SK-MEL-5 (cell line): ENCODE results near the gene TMEM95. TPM values are rescaled to one million over a fixed set of nuclear protein-coding genes. Genes with fewer than 3 reads are reported as not detected.
A peak's percentile ranks its signal among the peaks of the same experiment; 100 is the strongest.
"Not testable (repeated sequence)": the region's sequence is repeated elsewhere in the genome, so short reads cannot be mapped to it uniquely, and the experiment has no call there.

Source experiments
- DNase-seq: peaks from one replicate; pipeline ENCODE4 v3.0.0-alpha.2; 2016; ENCODE audit warnings: low read depth, low spot score
- in situ Hi-C: cut with HindIII; loops from 2 replicates; pipeline ENCODE4 v1.10.0; 2016; ENCODE audit warnings: low sequenced_read_pairs, high pct_unique_total_duplicates, low pct_unique_long_range_greater_than_20kb
- total RNA-seq: library from RNA; depleted of rRNA; stranded (reverse); fragments of >200 nt; shearing (Covaris generic); gene quantifications from 2 replicates; pipeline ENCODE4 v1.2.3, GENCODE V29; 2014

The TMEM95 gene
- total RNA-seq, 1 experiment from 2014 or later = not detected

DNA sequence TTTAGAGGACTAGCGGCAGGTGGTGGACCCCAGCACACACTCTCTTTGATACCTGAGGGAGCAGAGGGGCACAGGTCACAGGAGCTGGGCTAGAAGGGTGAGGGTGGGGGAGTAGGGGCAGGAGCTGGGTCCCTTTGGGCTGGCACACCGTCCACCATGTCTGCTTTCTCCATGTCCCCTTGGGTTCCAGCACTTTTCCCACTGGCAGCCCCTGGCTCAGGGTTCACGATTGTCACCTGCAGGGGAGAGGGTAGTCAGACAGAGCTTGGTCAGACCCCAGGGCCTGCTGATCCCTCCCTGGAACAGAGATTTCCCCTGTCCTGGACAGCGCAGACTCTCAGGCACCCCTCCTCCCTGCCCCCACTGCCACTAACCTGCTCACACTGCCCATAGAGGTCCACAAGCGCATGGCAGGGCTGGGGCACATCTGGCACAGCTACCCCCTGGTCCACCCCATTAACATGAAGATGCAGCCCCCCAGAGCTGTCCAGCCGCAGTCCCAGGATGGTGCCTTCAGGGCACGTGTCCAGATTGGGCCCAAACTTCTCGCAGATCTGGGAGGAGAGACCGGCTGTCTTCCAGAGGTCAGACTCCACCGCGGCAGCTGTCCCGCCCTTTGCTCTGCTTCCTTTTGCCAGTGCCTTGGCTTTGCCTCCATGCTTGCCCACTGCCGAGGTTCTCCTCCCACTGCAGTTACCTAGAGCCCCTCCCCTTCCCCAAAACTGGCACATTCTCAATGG, 36.7 kb upstream of the TMEM95 start:
- in situ Hi-C loops = no loop called here
- DNase-seq = no peak

DNA sequence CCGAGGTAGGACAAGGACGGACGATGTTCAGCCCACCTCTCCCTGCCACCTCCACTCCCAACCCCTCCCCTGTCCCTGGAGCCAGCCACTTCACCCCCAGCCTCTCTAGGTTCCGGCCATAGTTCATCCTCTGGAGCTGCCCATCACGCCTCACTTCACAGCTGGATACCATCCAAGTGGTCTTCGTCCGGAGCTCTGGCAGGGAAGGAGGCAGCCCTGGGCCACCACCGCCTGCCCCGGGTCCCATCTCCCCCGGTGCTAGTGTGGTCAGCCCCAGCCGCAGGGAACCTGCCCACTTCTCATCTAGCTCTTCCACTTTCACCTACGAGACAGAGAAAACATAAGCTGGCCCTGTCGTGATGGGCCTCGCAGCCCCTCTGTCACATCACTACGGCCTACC, 33.5 kb upstream of the TMEM95 start:
- in situ Hi-C loops = no loop called here
- no peak for DNase-seq

DNA sequence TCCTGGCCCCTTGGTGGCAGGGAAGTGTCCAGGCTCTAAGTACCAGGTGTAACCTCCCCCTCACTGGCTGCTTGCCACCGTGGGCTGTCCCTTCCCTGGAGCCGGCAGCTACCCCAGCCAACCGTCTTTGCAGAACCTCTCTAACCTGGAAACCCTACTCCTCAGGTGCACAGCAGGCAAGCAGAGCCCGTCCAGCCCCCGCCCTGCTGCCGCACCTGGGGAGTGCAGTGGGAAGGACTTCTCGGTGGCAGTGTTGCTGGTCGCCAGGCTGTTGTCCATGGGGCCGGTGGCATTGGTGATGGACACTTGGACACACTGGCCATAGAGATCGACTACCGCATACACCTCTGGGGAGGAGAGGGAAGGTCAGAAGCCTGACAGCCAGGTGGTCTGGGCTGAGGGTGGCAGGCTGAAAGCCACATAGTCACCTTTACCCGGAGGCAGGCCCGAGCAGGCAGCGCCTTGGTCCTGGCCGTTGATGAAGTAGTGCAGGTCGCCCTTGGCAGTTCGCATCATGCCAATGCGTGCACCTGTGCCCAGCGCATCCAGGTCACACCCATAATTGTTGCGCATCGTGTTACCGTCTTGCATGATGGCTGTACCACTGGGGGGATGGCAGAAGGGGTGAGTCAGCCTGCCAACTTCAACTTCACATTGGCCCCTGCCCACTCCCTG, 32.3 kb upstream of the TMEM95 start:
- no peak for DNase-seq
- in situ Hi-C loops = no loop called here

DNA sequence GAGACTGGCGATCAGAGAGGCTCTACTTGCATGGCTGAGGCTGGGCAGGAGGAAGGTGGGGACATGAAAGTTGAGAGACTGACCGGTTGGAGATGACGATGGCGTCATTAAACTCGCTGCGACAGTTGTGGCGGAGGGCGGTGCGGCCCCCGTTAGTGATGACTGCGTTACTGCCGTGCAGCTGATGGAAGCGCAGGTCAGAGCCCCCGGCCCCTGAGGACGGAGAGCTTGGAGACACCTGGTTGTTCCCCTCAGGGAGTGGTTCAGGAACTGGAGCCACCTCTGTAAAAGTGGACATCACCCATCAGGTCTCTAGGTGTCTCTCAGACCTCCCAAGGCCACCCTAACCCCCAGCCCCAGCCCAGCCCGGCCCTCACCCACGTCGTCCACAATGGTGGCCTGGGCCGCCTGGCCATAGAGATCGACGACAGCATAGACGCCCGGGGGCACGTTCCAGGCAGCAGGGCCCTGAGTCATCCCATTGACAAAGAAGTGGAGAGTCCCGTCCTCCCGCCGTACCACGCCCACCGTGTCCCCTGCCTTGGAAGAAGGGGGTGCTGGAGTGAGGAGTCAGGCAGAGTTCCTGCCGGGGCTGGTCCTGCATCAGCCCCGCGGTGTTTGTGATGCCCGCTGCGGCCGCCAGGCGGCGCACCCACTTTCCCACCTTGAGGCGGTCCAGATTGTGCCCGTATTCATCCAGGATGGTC, 31.1 kb upstream of the TMEM95 start:
- peak; percentile 51 for DNase-seq
- in situ Hi-C loops = no loop called here

DNA sequence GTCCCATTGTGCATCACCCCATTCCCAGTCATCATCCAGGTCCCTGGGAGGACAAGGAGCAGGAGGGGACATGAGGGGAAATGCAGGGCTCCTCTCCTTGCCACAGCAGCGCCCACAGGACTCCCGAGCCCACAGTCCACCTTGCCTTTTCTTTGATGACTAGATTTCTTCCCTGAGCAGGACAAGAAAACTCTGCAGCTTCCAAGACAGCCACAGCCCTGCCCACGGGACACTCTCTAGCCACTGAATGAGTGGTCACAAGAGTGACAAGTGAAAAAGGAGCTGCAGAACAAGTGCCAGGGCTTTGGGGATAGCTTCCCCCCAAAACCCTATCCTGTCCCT, 30.5 kb upstream of the TMEM95 start:
- DNase-seq = no peak
- in situ Hi-C loops = no loop called here

DNA sequence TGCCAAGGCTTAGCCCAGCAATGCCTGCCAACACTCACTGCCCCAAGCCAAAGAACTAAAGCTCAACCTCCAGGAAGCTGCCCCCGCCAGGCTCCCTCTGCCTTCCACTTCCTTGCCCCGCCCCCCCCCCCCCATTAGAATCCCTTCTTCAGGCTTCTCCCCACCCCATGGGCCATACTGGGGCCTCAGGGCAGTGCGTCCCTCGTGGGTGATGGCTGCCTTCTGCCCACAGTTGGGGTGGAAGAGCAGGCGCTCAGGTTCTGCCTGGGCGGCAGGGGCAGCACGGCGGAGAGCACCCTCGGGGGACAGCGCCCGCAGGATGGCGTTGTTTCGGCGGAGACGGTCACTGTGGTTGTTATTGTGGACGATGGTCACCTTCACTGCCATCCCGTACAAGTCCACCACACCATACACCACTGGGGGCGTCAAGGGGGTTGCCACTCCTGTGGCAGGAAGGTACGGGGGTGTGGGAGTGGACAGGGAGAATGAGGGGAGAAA, 29.9 kb upstream of the TMEM95 start:
- no peak for DNase-seq
- in situ Hi-C loops = no loop called here

DNA sequence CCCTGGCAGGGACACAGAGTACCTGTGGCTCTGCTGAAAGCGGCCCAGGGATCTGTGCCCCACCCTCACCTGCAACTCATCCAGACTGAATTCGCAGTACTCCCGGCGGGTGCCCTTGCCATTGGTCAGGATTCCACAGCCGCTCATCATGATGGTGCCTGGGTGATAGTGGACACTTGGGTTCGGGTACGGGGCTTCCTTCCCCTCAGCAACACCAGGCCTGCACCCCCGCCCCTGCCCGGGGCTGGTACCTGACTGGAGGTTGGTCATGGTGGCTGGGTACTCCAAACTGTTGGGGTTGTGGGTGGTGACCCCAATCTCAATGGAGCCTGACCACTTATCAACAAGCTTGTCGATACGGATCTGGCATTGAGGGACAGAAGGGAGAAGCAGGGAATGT, 28.8 kb upstream of the TMEM95 start:
- in situ Hi-C loops = no loop called here
- DNase-seq = no peak

DNA sequence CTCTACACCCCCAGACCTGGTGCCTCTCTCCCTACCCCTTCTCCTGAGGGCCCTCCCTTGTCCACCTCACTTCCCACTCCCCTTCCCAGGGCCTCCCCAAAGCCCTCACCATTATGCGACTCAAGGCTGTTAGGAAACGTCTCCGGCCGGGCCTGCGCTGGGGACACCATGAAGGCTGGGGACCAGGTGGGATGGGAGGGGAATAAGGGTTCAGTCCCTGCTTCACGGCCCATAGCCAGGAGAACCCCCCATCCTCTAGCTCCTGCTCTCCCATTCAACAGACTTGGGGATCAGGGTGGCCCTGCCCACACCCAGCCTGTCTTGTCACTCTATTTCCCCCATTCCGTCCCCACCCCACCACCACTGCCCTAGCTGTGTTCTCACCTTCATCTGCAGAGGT, 27.9 kb upstream of the TMEM95 start:
- no peak for DNase-seq
- in situ Hi-C loops = no loop called here

DNA sequence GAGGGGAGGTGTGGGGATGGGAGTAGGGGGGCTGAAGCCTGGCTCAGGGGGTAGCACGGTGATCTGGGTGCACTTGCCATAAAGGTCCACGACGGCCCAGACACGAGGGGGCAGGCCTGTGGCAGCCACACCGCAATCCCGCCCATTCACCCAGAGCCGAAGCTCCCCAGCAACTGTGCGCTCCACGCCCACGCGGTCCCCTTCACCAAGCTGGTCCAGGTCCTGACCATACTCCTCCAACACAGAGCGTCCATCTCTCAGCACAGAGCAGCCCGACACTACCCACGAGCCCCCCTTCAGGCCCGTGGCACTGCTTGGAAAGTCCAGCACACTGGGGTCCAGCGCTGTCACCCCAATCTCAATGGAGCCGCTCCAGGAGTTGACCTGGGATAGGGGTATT, 27.5 kb upstream of the TMEM95 start:
- in situ Hi-C loops = no loop called here
- DNase-seq = no peak

DNA sequence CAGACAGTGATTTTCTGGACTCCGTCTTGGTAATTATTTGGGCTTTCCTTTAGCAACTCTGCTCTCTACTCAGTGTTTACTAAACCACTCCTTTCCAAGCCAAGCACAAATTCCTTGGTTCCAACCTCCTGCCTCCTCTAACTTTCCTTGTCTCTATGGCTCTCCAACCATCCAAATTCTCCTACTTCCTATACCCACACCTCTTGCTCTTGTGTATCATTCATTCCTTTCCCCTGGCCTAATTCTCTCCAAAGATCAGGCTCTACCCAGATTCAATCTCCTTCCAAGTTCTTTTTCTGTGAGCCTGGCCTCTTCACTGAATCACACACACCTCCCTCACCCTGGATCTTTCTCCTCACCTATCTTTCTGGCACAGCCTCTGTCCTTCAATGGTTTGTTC, 26.9 kb upstream of the TMEM95 start:
- in situ Hi-C loops = no loop called here
- DNase-seq = no peak

DNA sequence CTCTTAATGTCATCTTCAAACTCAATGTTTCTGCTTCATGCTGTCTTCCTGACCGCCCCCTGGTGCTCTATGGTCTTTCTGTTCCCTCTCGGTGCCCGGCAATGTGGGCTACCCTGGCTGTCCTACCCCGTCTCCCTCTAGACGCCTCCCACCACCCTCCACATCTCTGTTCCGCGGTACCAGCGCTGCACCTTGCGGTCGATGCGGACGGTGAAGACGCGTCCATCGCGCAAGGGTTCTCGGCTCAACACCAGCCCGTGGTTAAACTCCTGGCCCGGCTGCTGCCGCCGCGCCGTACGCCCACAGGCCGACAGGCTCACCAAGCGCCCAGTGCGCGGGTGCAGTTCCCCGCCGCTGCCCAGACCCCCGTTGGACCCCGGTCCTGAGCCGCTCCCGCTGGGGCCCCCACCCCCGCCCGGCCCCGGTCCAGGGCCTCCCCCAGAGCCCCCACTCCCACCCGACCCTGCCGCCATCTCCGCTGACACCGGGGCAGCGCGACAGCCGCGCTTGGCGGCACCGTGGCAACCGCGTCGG, 26.0 kb upstream of the TMEM95 start, which contains the start of gene NEURL4:
TSS of gene NEURL4 (minus strand) at position 496 of the 534 bp plus-strand sequence. CDS start at position 473, 23 bp downstream.
- in situ Hi-C loops = no loop called here
- DNase-seq = peak; percentile 10

DNA sequence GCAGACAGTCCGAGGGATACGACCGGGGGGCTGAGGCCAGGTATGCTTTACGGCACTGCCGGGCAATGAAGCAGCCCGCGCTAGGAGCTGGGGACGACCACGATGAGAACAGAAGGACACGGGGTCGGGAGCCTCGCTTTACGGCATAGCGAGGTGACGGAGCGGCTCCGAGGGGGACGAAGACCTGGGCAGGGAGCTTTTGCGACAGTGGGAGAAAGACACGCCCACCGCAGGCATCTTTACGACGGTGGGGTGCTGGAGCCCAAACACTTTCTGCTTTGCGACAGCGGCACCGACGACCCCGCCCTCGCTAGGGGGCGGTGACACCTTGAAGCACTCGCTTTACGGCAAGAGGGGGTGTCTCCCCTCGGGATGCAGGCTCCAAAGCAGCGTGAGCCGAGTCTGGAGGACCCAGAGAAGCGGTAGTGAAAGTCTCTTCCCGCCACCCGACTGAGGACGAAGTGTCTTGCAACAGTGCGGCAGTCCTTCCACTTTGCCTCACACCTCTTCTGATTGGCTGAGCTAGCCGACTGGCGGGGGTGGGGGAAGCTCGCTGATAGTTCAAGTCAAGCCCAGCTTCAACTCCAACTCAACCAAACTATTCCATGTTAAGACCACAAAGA, 25.5 kb upstream of the TMEM95 start:
- in situ Hi-C loops = no loop called here
- DNase-seq = peak; percentile 98

DNA sequence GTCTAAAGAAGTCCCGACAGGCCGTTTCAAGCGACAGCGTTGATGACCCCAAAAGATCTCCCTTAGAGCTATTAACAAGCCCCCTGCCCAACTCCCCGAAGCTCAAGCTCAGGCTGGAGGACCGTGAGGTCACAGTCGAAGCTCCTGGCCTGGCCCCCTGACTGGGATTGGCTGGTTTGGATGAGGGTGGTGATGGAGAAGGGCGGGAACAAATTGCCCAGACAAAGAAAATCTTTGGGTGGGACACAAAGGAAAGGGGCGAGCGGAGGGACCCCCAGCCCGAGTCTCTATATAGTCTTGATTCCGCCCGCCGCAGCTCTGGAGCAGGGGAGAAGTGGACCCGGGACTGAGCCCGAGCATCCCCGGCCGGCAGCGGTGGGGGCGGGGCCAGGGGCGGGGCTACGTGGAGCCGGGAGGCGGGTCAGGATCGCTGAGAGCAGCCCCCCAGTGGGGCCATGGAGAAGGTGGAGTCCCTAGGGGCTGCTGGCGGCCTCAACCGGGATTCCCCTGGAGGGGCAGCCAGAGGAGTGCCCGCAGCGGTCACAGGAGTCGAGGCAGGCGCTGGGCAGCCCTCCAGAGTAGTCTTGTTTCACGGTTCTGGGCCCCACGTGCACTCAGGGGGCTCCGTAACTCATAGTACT, 24.8 kb upstream of the TMEM95 start:
- DNase-seq = peak; percentile 89
- in situ Hi-C loops = no loop called here

DNA sequence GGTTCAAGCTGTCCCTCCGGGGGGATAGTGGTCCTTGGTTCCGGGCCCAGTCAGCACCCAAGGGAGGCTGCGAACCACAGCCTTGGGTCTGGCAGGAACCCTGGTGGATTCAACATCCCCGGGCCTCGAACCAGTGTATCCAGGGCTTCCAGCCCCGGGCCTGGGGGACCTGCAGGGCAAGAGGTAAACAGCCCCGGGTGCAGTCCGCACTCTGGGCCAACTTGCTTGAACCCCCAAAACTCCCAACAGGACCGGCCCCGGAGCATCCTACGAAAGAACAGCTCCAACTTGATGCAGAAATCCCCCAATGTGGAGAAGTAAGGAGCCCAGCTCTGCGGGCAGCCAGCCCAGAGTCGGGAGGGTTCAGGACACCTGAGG, 24.3 kb upstream of the TMEM95 start:
- in situ Hi-C loops = no loop called here
- DNase-seq = no peak

DNA sequence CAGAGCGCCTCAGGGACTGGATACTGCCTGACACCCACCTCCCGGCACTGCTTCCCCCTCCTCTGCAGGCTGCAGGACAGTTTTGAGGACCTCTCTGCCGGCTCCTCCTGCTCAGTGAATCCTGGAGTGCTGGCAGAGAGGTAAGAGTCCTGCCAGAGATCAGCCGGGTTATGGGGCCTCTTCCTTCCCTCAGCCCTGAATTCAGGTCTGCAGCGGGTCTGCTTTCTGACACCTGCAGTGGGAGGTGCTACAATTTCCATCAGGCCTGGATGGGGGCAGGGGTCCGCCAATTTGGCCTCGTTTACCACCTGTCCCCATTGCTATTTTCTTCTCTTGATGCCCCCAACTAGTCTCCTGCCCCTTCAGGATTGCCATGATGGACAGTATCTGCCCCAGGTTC, 22.8 kb upstream of the TMEM95 start:
- no peak for DNase-seq
- in situ Hi-C loops = no loop called here

DNA sequence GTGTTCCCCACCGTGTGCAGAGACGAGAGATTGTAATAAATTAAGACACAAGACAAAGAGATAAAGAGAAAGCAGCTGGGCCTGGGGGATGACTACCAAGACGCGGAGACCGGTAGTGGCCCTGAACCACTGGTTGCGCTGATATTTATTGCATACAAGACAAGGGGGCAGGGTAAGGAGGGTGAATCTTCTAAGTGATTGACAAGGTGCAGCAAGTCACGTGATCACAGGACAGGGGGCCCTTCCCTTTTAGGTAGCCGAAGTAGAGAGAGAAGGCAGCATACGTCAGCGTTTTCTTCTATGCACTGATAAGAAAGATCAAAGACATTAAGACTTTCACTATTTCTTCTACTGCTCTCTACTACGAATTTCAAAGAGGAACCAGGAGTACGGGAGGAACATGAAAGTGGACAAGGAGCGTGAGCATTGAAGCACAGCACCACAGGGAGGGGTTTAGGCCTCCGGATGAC, 22.3 kb upstream of the TMEM95 start:
- in situ Hi-C loops, DNase-seq: not testable (repeated sequence)

DNA sequence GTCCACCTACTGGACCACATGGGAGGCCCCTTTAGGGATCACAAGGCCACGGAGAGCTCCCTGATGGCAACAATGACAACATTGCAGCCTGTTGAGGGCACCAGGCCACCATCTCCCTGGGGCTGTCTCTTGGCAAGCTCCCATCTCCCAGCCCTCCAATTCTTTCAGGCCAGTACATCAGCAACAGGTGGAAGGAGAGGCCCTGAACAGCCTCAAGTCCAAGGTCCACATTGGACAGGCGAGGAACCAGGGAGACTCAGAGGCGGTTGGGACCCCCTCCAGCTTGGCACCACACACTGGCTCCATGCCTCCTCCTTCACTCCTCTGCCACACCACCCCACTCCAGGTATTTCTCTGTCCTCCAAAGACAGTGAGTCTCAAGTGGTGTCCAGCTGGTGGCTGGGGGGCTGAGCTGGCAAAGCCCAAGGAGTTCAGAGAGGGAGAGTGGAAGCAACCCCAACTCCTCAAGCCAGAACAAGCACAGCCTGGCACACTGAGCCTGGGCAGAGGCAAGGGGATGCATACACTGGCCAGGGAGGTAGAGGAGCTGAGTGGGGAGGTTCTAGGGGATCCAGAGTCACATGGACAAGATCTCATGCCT, 19.9 kb upstream of the TMEM95 start:
- DNase-seq = no peak
- in situ Hi-C loops = no loop called here
